NB4 (cell line): ENCODE measurements around the gene TMEM52B.

Source experiments
- POLR2A ChIP-seq: IDR thresholded peaks from 2 replicates; pipeline ENCODE4 v1.6.1; 2011; ENCODE audit warnings: mild to moderate bottlenecking; ENCODE audit not compliant: insufficient read length; ENCODE audit errors: extremely low read depth
- TF ChIP-seq, protein P1 (sequence below): IDR thresholded peaks from one replicate; pipeline ENCODE4 v1.5.1; 2012; ENCODE audit warnings: low read depth, low read length

DNA sequence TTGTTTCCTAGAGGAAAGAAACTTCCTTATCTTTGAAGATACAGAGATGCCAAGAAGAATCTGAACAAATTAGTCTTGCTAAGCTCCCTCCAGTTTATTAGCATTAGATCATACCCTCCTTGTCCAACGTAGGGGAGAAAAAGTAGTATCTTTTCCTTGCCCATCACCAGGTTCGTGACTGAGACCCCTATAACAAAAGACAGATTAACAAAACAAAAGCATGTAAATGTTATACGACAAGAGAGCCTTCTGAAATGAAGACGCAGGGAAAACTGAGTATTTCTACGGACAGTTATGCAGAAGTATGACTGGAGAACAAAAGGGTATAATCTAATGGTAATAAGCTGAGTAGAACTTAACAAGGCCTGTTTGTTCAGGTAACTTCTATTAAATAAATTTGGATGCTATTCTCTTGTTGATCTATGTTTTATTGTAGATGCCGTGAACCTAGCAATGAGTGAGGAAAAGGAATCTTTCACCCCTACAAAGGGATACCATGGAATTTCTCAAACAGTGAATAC, 45.9 kb upstream of the TMEM52B start:
- TF ChIP-seq, protein P1, sequence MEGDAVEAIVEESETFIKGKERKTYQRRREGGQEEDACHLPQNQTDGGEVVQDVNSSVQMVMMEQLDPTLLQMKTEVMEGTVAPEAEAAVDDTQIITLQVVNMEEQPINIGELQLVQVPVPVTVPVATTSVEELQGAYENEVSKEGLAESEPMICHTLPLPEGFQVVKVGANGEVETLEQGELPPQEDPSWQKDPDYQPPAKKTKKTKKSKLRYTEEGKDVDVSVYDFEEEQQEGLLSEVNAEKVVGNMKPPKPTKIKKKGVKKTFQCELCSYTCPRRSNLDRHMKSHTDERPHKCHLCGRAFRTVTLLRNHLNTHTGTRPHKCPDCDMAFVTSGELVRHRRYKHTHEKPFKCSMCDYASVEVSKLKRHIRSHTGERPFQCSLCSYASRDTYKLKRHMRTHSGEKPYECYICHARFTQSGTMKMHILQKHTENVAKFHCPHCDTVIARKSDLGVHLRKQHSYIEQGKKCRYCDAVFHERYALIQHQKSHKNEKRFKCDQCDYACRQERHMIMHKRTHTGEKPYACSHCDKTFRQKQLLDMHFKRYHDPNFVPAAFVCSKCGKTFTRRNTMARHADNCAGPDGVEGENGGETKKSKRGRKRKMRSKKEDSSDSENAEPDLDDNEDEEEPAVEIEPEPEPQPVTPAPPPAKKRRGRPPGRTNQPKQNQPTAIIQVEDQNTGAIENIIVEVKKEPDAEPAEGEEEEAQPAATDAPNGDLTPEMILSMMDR = no peak
- TF ChIP-seq POLR2A = no peak
